ENCODE measurements around the gene SCO2. TPM values are rescaled to one million over a fixed set of nuclear protein-coding genes. Genes with fewer than 3 reads are reported as not detected.

Gene SCO2
- total RNA-seq, 3 donors from 2014 or later (not counting 1 experiment from before 2014, with no cell fraction given): 2.8 to 13.5 (median 8.4) TPM

GRCh38 chr22:50488006-50488677, 37.3 kb downstream of the SCO2 start:
- H3K36me3 ChIP-seq (ENCODE audit: control insufficient read depth, insufficient read depth, low read length): no peaks in the 10 kb centered on the region
- Mint-ChIP-seq H3K36me3 (no peaks in the 10 kb centered on the region), H3K27me3 (ENCODE audit: low read depth in 2 of 2) (peaks cover 8 to 9% of the 10 kb centered on the region in 2 donors), H3K4me1 (peaks cover 0 to 5% of the 10 kb centered on the region in 2 donors), H3K27ac (no peak overlapping the region), H3K9me3 (no peaks in the 10 kb centered on the region), H3K4me3 (no peak overlapping the region)
- TF ChIP-seq CTCF (IDR thresholded peaks at IDR 0.05): no peak
- H3K27ac ChIP-seq (ENCODE audit: low read length): no peak overlapping the region
- no peak for DNase-seq
- H3K4me3 ChIP-seq (ENCODE audit: low read length): no peak overlapping the region
- peaks cover 4% of the 10 kb centered on the region for H3K27me3 ChIP-seq (ENCODE audit: control insufficient read depth, insufficient read depth, low read length)
- 86% methylated on average over 17 of the region's 18 CpGs for WGBS (ENCODE audit: insufficient coverage)
- intact Hi-C loops (cut with micrococcal nuclease): no loop called here
- H3K9me3 ChIP-seq (ENCODE audit: control insufficient read depth, insufficient read depth, low read length): no peaks in the 10 kb centered on the region
- ATAC-seq: no peak
- H3K4me1 ChIP-seq (ENCODE audit: control insufficient read depth, insufficient read depth, low read length): peaks cover 9% of the 10 kb centered on the region

- DNase-seq (no peak), ATAC-seq (no peak)
- Histone ChIP-seq H3K4me3 (ENCODE audit: low read length) (no peak overlapping the region), H3K36me3 (ENCODE audit: control insufficient read depth, insufficient read depth, low read length) (no peaks in the 10 kb centered on the region), H3K27me3 (ENCODE audit: control insufficient read depth, insufficient read depth, low read length) (peaks cover 8% of the 10 kb centered on the region), H3K9me3 (ENCODE audit: control insufficient read depth, insufficient read depth, low read length) (no peaks in the 10 kb centered on the region), H3K4me1 (ENCODE audit: control insufficient read depth, insufficient read depth, low read length) (peaks cover 11% of the 10 kb centered on the region), H3K27ac (ENCODE audit: low read length) (no peak overlapping the region)
- peaks cover 8 to 9% of the 10 kb centered on the region in 2 donors for H3K27me3 Mint-ChIP-seq (ENCODE audit: low read depth in 2 of 2)
- intact Hi-C loops (cut with micrococcal nuclease): no loop called here
- H3K4me1 Mint-ChIP-seq: peaks cover 0 to 5% of the 10 kb centered on the region in 2 donors
- H3K36me3 Mint-ChIP-seq: no peaks in the 10 kb centered on the region
- 90% methylated on average over 23 of the region's 23 CpGs for WGBS (ENCODE audit: insufficient coverage)
- no peaks in the 10 kb centered on the region for H3K9me3 Mint-ChIP-seq
- no peak for TF ChIP-seq CTCF (IDR thresholded peaks at IDR 0.05)
- H3K27ac Mint-ChIP-seq: no peak overlapping the region
- no peak overlapping the region for H3K4me3 Mint-ChIP-seq
These were observed 38.0 kb downstream of the SCO2 start for GRCh38 chr22:50487290-50488005.

- Mint-ChIP-seq H3K4me1 (peaks cover 0 to 5% of the 10 kb centered on the region in 2 donors), H3K36me3 (no peaks in the 10 kb centered on the region), H3K27ac (no peak within 1 kb of the TSS), H3K4me3 (no peak within 1 kb of the TSS), H3K9me3 (no peaks in the 10 kb centered on the region), H3K27me3 (ENCODE audit: low read depth in 2 of 2) (peaks cover 8 to 9% of the 10 kb centered on the region in 2 donors)
- Histone ChIP-seq H3K4me3 (ENCODE audit: low read length) (no peak within 1 kb of the TSS), H3K9me3 (ENCODE audit: control insufficient read depth, insufficient read depth, low read length) (no peaks in the 10 kb centered on the region), H3K27ac (ENCODE audit: low read length) (no peak within 1 kb of the TSS), H3K4me1 (ENCODE audit: control insufficient read depth, insufficient read depth, low read length) (peaks cover 18% of the 10 kb centered on the region), H3K27me3 (ENCODE audit: control insufficient read depth, insufficient read depth, low read length) (peaks cover 14% of the 10 kb centered on the region), H3K36me3 (ENCODE audit: control insufficient read depth, insufficient read depth, low read length) (no peaks in the 10 kb centered on the region)
- no peak for DNase-seq
- intact Hi-C loops (cut with micrococcal nuclease): no loop called here
- ATAC-seq: no peak
- no peak for TF ChIP-seq CTCF (IDR thresholded peaks at IDR 0.05)
- WGBS (ENCODE audit: insufficient coverage): 79% methylated on average over 23 of the region's 23 CpGs
These were observed 38.7 kb downstream of the SCO2 start, which contains the start of gene MIOX for GRCh38 chr22:50486561-50487289. MIOX (plus strand) TSS chr22:50486859; CDS start chr22:50486898, 39 bp downstream.
